ENCODE measurements around the gene SF1. TPM values are rescaled to one million over a fixed set of nuclear protein-coding genes. Genes with fewer than 3 reads are reported as not detected.

Gene SF1
- polyA plus RNA-seq, 1 of the 3 experiments (the other 2 are of a cell fraction): 66.3 TPM

GRCh38 chr11:64759722-64760719 is 18.3 kb downstream of the SF1 start, which contains the start of gene PYGM:
Gene PYGM, minus strand, starts transcription at chr11:64759974. Its CDS starts 76 bp downstream, at chr11:64759898.
- ChIA-PET POLR2A (interaction anchor here (0.7 to 1.7 kb wide), 4 partner anchors 17 to 71 kb away, joined by 3 to 7 read pairs (median 4); partner anchors contain the start of gene SF1), CTCF (interaction anchor here (0.5 to 2.0 kb wide), 8 partner anchors 8 to 110 kb away, joined by 3 to 8 read pairs (median 5); partner anchors contain the start of gene RASGRP2)
- 78% methylated on average over 20 of the region's 24 CpGs for WGBS (ENCODE audit: low lambda C conversion rate)
- Histone ChIP-seq H3K9ac (no peak within 1 kb of the TSS), H3K79me2 (ENCODE audit: insufficient read depth) (peaks cover 6% of the 10 kb centered on the region; the same call in 1 of the 2 replicates), H3K9me3 (no peaks in the 10 kb centered on the region), H3F3A (replicated peaks; ENCODE audit: insufficient read depth) (peaks cover 43% of the 10 kb centered on the region), H3K4me3 (ENCODE audit: low read depth in 2 of 2, low read length in 1 of 2) (no peak within 1 kb of the TSS), H4K20me1 (ENCODE audit: insufficient read depth) (peaks cover 26% of the 10 kb centered on the region), H3K36me3 (replicated peaks in 1 of 2; ENCODE audit: control insufficient read depth in 1 of 2, insufficient read depth in 2 of 2, low read length in 1 of 2) (peaks cover 16 to 28% of the 10 kb centered on the region in 2 experiments), H2AFZ (ENCODE audit: low read depth) (no peak within 1 kb of the TSS), H3K9me2 (no peaks in the 10 kb centered on the region), H3K4me1 (ENCODE audit: control insufficient read depth in 1 of 2, insufficient read depth in 2 of 2, low read depth in 1 of 2, low read length in 1 of 2) (peaks cover 19 to 23% of the 10 kb centered on the region in 2 experiments; a peak in 3 of 4 replicates), H3K4me2 (no peak within 1 kb of the TSS), H3K27ac (ENCODE audit: low read depth in 2 of 2, low read length in 1 of 2) (peak within 1 kb of the TSS in 1 of 2 experiments; percentile 18; a peak in 3 of 4 replicates), H3K27me3 (ENCODE audit: insufficient read depth) (no peaks in the 10 kb centered on the region)
- peak; percentile 60 for DNase-seq
- TF ChIP-seq ZBTB33 (IDR thresholded peaks at IDR 0.05; ENCODE audit: borderline replicate concordance, low read depth) (peak; percentile 57; the same call in 1 of the 2 replicates), FOSL2 (IDR thresholded peaks at IDR 0.05; ENCODE audit: borderline replicate concordance, low read depth) (no peak), NRF1 (IDR thresholded peaks at IDR 0.05; ENCODE audit: low read depth, low read length) (no peak), NFIC (IDR thresholded peaks at IDR 0.05; ENCODE audit: borderline replicate concordance) (no peak), TEAD4 (IDR thresholded peaks at IDR 0.05; ENCODE audit: borderline replicate concordance, insufficient read depth) (no peak), IRF3 (IDR thresholded peaks at IDR 0.05; ENCODE audit: low read depth, low read length) (no peak)

GRCh38 chr11:64759131-64759721 is 19.1 kb downstream of the SF1 start:
- H3K4me2 ChIP-seq: no peak overlapping the region
- H3K79me2 ChIP-seq (ENCODE audit: insufficient read depth): no peaks in the 10 kb centered on the region
- peaks cover 15 to 23% of the 10 kb centered on the region in 2 experiments; a peak in 3 of 4 replicates for H3K4me1 ChIP-seq (ENCODE audit: control insufficient read depth in 1 of 2, insufficient read depth in 2 of 2, low read depth in 1 of 2, low read length in 1 of 2)
- no peak overlapping the region for H3K27ac ChIP-seq (ENCODE audit: low read depth in 2 of 2, low read length in 1 of 2)
- H3K36me3 ChIP-seq (replicated peaks in 1 of 2; ENCODE audit: control insufficient read depth in 1 of 2, insufficient read depth in 2 of 2, low read length in 1 of 2): peaks cover 9 to 20% of the 10 kb centered on the region in 2 experiments
- CTCF ChIA-PET: interaction anchor here (0.5 to 2.0 kb wide), 4 partner anchors 9 to 109 kb away, joined by 3 to 8 read pairs (median 5); no protein-coding TSS in a partner anchor
- peaks cover 38% of the 10 kb centered on the region for H3F3A ChIP-seq (replicated peaks; ENCODE audit: insufficient read depth)
- peaks cover 18% of the 10 kb centered on the region for H4K20me1 ChIP-seq (ENCODE audit: insufficient read depth)
- no peaks in the 10 kb centered on the region for H3K9me2 ChIP-seq
- H3K9ac ChIP-seq: no peak overlapping the region
- H3K27me3 ChIP-seq (ENCODE audit: insufficient read depth): no peaks in the 10 kb centered on the region
- no peaks in the 10 kb centered on the region for H3K9me3 ChIP-seq
- no peak for TF ChIP-seq MEF2A (IDR thresholded peaks at IDR 0.05; ENCODE audit: borderline replicate concordance, low read depth)
- no peak for TF ChIP-seq RXRA (IDR thresholded peaks at IDR 0.05; ENCODE audit: borderline replicate concordance, low read depth)
- TF ChIP-seq IRF3 (IDR thresholded peaks at IDR 0.05; ENCODE audit: low read depth, low read length): no peak
- TF ChIP-seq FOXM1 (IDR thresholded peaks at IDR 0.05; ENCODE audit: low read depth): no peak
- TF ChIP-seq RAD21 (IDR thresholded peaks at IDR 0.05; ENCODE audit: low read length): no peak
- H2AFZ ChIP-seq (ENCODE audit: low read depth): no peak overlapping the region
- POLR2A ChIA-PET: interaction anchor here (0.7 to 1.7 kb wide), 3 partner anchors 18 to 37 kb away, joined by 3 to 7 read pairs (median 5); partner anchors contain the start of gene SF1
- H3K4me3 ChIP-seq (ENCODE audit: low read depth in 2 of 2, low read length in 1 of 2): no peak overlapping the region
- DNase-seq: peak; percentile 48
- WGBS (ENCODE audit: low lambda C conversion rate): 80% methylated on average over 8 of the region's 21 CpGs

All from SK-N-SH (cell line).